GM20000 (cell line): Measurements from ENCODE around the gene NPDC1.

Experiments
- DNase-seq: peaks from one replicate; pipeline ENCODE4 v3.0.0; 2012; ENCODE audit warnings: low spot score
- CTCF ChIP-seq: IDR thresholded peaks from 2 replicates; pipeline ENCODE4 v1.5.1; 2012; ENCODE audit warnings: mild to moderate bottlenecking, control low read depth; ENCODE audit errors: extremely low read depth, missing control alignments

NPDC1 gene

GRCh38 chr9:137025517-137025966 lies 20.4 kb downstream of the NPDC1 start:
- DNase-seq: no peak
- no peak for TF ChIP-seq CTCF

- no peak for DNase-seq
- no peak for TF ChIP-seq CTCF
These were observed 22.4 kb downstream of the NPDC1 start for GRCh38 chr9:137023583-137023991.

- TF ChIP-seq CTCF: no peak
- no peak for DNase-seq
These were observed 22.8 kb downstream of the NPDC1 start for GRCh38 chr9:137023157-137023556.

GRCh38 chr9:137022662-137023008 lies 23.3 kb downstream of the NPDC1 start:
- no peak for TF ChIP-seq CTCF

GRCh38 chr9:137021979-137022661 lies 23.9 kb downstream of the NPDC1 start:
- TF ChIP-seq CTCF: no peak
- peak; percentile 73 for DNase-seq

More at GRCh38 chr9:137022662-137023008, 23.3 kb downstream of the NPDC1 start:
- DNase-seq: no peak

GRCh38 chr9:137021568-137021978 lies 24.4 kb downstream of the NPDC1 start:
- TF ChIP-seq CTCF: no peak
- no peak for DNase-seq

- no peak for DNase-seq
- TF ChIP-seq CTCF: no peak
These were observed 25.0 kb downstream of the NPDC1 start for GRCh38 chr9:137020771-137021567.
